DMS114 treated with DMSO at 0.1 percent for 48 hours (cell line): ENCODE results near the gene RABGAP1.

ENCODE experiments used
- DNase-seq: peaks from one replicate; lab custom pipeline; 2025; ENCODE audit not compliant: unreplicated experiment; lab: John Stamatoyannopoulos, UW

Gene RABGAP1

DNA sequence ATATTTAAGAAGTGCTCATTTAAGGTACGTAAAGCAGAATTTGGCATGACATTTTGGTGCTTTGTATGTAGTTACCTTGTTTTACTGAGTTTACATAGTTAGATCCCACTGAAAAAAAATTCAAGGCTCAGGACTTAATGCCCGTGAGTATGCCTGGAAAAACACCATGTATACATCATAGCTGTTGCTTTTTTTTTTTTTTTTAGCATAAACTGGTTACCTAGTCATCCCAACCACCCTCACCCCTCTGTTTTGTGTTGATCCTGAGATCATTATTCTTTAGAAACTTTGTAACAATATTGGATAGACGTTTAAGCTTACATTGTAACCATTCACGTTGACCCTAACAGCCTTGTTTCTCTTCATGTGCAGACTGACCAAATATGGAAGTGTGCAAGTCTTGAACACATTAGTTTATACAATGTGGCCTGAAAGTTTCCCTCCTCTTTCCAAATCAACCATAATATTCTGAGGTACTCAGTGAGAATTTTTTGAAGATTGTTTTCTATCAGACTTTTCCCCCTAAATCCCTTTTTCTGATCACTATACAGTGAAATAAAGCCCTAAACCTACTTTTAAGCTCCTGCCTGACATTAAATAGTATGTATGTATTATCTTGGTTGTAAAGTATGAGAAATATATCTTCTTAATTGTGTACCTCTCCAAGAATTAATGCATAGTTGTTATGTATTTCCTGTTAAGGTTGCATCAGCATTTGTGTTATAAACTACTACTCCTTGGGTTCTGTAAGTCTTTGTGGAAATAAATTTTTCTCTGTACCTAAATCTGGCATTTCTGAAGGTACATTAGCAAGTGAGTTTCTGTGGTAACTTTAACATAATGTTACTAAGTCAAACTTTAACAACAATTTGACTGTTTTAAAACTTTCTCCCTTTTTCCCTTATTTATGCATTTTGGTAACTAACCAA, 4.4 kb downstream of the RABGAP1 start:
- DNase-seq, result no peak

DNA sequence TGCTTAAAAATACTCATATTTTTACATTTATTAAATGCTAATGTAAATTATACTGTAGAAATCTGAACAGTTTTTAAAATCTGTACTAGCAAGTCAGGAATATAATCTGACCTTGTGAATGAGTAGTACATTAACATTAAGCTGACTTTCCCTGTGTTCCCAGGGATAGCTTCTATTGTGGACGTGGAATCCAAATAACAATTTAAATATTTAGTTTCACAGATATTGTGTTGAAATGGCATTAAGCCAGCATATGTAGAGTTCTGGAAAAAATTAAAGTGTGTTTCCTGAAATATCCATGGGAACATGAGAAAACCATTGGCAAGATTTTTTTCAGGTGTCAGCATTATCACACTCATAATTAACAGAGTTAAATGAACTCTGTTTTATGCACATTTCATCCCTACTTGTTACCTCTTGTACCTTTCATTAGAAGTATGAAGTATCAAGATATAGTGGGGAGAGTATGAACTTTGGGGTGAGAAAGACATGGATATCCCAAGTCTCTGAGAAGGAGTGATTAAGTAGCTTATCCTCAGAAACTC, 5.7 kb downstream of the RABGAP1 start:
- DNase-seq, result no peak

DNA sequence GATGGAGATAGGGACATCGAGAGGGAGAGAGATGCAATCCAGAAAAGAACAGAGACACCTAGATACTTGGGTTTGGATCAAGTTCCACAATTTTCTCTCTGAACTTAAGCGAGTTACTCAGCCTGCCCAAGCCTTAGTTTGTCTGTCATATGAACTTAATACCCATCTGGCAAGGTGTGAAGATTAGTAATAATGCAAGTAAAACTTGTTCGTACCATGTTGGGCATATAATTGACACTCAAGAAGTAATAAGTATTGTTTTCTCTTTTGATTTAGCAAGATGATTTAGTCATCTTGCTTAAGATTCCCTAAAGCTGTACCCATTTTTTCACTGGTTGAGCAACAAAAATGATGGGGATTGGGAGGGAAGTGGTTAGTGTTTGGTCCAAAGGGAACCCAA, 7.5 kb downstream of the RABGAP1 start:
- no peak for DNase-seq

DNA sequence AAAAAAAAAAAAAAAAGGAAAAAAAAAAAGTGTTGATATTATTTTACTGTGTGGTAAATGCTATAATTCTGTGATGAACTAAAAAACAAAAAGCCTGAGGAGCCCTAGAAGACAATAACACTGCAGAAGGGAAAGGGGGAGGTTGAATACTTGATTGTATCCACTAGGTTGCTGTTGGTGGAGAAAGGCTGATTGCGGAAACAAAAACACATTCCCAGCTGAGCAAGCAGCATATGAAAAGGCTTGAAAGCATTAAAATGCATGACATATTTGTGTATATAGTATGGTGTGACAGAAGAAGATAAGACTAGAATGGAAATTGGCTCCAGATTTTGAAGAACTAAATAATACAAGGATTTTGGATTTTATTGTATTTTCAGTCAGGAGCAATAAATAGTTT, 8.9 kb downstream of the RABGAP1 start:
- DNase-seq, result no peak

DNA sequence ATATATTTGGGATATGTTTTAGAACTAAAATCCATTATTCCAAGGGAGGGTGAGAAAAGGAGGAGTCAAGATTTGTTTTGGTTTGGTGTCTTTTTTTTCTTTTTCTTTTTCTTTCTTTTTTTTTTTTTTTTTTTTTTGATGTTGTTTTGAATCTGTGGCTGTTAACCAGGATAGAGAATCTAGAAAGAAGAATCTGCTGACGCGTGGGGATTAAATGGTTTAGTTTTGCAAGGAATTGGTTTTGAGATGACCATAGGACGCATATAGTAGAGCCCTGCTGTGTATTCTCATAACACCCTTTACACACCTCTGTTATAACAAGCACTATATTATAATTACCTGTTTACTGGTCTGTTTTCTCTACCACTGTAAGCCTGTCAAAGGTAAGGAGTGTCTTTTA, 9.4 kb downstream of the RABGAP1 start:
- DNase-seq, result no peak

DNA sequence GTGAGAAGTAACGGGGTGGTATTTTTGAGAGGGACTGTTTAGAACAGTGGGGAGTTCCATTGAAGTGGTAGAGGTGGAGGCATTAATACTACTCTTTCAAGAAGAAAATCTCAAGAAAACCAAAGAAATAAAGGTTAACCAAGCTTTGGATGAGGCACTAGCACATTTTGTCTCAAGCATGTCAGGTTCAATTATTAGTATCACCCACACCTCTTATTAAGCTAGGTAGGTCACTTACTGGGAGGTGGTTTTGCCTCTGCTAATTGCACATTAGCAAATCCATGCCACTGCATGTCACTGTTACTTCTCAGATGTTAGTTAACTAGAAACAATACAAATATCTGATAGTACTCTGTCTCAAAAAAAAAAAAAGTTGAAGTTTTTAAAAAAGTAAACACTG, 10.2 kb downstream of the RABGAP1 start:
- DNase-seq, result no peak

DNA sequence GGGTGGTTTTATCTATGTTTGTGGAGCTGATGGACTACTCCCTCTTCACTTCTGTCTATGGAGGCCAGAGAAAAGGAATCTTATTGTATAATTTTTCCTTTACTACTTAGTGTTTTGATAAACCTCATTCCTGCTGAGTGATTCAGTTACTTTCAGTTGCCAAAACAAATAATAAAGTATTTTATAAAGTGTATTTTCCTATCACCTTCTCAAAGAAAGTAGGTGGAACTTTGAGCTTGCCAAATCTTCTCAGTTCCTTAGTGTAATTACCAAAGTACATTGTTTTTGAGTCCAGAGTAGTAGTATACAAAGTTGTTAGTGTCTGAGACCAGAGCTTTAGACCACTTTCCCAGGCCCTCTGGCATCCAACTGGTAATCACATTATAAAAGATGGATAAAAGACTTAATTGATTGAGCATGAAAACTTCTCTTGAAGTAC, 13.5 kb downstream of the RABGAP1 start:
- DNase-seq, result no peak

DNA sequence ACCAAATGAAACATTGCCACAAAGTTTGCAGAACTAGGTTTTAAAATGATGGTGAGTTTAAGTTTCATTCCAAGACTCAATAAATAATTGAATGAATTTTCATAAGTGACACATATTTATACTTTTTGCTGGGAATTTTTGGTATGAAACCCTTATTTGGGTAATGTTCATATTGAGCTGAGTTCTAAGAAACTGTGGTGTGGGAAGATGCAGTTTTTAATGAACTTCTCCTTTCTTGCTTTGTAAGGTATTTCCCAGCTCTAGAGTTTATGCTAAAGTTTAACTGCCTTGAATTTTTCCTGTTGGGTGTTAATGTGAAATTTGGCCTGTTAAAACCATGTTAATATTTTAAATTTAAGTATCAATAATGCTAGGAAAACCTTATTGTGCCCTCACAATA, 15.1 kb downstream of the RABGAP1 start:
- no peak for DNase-seq

DNA sequence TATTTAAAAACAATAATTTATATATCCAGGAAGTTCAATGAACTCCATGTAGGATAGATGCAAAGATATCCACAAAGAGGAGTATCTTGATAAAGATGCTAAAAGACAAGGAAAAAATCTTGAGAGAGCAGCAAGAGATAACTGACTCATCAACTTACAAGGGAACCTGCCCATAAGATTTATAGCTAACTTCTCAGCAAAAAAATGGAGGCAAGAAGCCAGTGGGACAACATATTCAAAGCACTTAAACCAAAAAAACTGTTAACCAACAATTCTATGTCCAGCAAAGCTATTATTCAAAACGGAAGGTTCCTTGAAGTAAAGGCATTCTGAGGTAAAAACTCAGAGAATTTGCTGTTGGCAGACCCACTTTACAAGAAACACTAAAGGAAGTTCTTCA, 20.3 kb downstream of the RABGAP1 start:
- no peak for DNase-seq

DNA sequence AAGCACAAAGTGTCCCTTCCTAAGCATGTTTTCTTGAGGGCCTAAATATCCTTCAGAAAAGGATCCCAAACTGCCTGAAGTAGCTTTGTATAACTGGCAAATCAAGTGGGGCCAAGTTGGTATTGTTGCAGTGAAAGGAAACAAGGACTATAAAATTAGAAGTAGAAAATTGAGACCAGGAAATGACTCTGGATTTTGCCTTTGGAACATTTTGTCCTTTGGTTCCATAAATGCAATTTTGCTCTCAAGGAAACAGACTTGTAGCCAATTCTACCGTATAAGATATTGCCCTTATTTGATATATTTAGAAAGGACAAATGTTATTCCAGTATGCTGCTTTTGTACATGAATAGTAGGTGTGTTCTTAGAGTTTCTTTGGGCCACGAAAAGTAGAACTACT, 34.4 kb downstream of the RABGAP1 start:
- no peak for DNase-seq

DNA sequence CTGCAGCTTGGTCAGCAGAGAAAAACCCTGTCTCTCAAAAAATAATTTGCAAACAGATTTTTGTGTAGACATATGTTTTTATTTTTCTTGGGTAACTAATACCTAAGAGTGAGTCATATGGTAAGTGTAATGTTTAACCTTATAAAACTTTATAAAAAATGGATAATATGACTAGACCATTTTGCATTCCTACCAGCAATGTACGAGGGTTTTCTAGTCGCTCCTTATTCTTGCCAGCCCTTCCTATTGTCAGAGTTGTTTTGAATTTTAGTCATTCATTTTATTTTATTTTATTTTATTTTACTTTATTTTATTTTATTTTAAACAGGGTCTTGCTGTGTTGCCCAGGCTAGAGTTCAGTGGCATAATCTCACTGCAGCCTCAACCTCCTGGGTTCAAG, 37.8 kb downstream of the RABGAP1 start:
- no peak for DNase-seq

DNA sequence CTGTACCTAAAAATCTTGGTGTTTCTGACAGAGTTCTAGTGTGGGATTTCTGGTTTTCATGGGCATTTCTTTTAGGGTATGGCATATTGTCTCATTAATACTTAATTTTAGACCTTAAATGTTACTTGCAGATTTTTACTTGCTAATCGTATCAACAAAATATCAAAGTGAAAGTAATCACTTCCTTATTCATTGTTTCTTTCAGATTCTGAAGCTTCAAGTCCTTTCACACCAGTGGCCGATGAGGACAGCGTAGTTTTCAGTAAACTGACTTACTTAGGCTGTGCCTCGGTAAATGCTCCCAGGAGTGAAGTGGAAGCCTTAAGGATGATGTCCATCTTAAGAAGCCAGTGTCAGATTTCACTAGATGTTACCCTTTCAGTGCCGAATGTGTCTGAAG, 45.2 kb downstream of the RABGAP1 start:
- no peak for DNase-seq

DNA sequence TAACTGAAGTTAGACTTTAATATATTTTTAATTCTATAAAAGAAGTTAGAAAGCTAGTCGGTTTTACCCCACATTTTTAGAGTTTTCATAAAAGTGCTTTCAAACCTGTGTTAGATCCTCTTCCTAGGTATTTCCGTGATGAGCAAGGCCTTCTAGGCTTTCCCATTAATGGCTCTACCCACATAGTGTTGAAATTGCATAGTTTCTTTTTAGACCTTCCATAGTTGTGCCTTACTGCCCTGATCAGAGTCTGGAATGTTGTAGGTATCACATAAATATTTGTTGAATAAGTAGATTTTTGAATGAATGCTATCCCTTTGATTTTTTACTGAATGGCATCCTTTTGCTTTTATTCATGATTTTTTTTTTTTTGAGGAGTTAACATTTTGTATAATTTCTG, 47.3 kb downstream of the RABGAP1 start:
- DNase-seq, result no peak

DNA sequence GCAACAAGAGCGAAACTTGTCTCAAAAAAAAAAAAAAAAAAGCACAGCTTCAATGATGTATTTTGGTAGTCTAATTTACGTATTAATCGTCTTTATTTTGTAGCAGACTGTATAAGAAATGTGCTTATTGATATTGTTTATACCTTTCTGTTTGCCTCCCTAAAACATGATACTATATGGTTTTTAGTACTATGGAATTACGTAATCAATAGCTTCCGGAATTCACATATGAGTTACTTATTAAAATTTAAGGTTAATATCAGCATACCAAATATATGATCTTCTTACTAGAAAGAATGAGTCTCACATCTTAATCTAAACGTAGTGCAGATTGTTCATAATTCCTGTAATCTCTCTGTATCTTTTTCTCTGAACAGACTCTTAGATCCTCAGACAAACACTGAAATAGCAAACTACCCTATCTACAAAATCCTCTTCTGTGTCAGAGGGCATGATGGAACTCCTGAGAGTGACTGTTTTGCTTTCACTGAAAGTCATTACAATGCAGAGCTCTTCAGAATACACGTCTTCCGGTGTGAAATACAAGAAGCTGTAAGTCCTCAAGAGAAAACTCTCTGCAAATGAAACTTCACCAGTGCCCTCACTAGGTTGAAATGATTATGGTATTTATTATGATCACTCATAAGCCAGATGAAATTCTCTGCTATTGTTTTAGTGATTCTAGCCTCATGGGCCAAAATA, 48.3 kb downstream of the RABGAP1 start:
- DNase-seq, result no peak

DNA sequence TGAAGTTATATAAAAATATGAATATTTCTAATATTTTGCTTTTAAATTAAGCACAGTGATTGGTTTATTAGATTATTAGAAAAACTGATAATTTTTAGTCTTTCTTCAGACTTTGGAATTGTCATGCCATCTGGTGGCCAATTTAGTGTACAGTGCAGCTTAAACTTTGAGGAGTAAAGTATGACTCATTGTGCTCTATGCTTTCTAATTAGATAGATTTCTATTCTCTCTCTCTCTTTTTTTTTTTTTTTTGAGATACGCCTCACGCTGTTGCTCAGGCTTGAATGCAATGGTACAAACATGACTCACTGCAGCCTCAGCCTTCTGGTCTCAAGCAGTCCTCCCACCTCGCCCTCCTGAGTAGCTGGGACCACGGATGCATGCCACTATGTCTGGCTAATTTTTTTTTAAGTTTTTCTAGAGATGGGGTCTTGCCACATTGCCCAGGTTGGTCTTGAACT, 50.6 kb downstream of the RABGAP1 start:
- DNase-seq, result no peak

DNA sequence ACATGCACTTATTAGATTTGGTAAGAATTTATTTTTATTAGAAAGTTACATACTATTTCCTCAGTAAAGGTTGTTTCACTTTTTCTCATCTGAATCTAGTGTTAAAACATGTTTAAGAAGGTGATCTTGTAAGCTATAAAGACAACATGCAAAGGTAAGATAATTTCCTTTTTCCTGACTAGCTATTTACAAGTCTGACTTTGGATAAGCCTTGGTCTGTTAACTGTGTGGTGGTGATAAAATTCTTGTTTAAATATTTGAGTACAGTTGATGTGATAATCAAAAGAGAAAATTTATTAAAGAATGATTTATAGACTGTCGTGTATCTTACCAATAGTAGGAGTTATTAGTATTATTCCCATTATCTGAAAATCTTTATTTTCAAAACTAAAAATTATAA, 55.8 kb downstream of the RABGAP1 start:
- DNase-seq, result no peak

DNA sequence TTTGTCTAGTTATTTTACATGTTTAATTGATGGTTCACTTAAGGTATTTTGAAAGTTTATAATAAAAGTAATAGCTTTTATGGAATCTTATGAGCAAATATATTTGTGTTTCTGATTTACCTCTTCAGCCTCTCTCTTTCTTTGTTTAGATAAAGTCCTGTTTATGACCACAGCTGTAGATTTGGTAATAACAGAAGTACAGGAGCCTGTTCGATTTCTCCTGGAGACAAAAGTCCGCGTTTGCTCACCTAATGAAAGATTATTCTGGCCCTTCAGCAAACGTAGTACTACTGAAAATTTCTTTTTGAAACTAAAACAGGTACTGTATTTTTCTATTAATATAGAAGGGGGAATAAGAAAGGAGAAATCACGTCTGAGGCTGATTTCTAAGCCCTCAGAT, 57.6 kb downstream of the RABGAP1 start:
- DNase-seq, result no peak

DNA sequence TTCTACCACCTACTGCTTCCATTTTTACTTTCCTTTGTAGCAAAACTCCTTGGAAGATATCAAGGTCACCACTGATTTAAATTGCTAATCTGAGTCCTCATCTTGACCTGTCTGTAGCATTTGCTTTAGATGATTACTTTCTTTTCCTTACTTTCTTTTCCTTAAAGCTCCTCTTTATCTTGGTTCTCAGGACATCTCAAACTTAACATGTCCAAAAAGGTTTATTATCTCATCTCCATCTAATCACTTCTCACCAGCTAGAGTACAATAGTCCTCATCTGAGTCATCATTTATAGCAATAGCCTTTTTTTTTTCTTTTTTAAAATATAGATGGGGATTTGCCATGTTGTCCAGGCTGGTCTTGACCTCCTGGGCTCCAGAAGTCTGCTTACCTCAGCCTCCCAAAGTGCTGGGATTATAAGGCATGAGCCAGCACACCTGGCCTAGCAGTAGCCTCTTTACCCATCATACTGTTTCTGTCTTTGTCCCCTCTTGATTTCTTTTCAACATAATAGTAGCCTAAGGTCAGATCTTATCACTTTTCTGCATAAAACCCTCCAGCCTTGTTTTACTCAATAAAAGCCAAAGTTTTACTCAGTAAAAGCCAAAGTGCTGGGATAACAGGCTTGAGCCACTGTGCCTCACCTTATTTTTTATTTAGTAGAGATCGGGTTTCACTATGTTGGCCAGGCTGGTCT, 59.7 kb downstream of the RABGAP1 start:
- no peak for DNase-seq

DNA sequence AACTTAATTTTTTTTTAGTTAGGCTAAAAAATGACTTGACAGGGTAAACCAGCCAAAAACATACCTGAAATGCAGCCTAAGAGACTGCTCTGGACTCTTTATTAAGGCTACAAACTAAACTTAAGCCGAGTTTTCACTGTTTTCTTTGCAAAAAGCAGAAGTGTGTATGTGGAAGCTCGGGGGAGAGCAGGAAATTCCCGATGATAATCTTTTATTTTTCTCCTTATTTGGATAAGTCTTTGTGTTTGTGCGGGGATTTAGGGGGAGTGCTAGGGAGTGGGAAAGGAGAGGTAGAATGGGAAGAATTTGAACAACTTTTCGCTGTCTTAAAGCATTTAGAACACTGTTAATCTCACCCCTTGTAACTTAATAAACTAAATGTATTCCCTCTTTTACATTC, 61.9 kb downstream of the RABGAP1 start:
- DNase-seq, result no peak

DNA sequence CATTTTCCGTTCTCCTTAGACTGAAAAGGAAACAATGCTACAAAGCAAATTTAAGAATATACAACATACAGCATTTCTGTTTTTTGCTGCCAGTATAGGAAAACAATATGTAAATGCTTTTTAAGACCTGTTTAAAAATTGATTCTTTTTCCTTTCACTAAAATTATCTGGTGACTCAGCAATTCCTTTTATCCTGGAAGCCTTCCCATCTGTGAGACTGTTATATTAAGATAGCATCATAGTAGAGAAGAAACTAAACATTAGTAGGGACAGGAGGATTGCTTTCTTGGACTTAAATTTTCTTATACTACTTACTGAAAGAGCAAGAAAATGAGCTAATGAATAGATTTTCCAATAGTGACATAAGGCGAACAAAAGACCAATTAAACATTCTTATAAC, 62.6 kb downstream of the RABGAP1 start:
- DNase-seq, result no peak

DNA sequence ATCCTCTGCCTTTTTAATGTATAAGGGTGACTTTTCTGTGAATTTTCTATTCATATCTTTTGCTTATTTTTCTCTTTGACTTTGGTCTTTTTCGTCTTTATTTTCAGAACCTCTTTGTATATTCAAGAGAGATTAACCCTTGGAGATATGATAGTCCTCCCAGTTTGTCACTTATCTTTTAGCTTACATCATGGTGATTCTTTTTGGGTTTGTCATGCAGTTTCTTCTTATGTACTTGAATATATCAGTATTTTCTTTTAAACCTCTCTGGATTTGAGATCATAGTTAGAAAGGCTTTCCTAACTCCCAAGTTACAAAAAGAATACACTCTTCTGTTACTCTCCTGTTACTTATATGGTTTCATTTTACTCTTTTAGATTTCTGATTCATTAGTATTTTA, 65.1 kb downstream of the RABGAP1 start:
- DNase-seq, result no peak
